ENCODE measurements around the gene CCDC90B.

- peak; percentile 35 to 77 (median 73) for TF ChIP-seq CTCF (optimal IDR thresholded peaks at IDR 0.05 in 1 of 3, IDR thresholded peaks at IDR 0.05 in 1 of 3, conservative IDR thresholded peaks at IDR 0.05 in 1 of 3; ENCODE audit: extremely low read depth in 1 of 3, insufficient read depth in 2 of 3, low read length in 3 of 3)
- no peak for TF ChIP-seq EZH2 (IDR thresholded peaks at IDR 0.05; ENCODE audit: low read length)
Measured at GRCh38 chr11:83292709-83293456, 6.7 kb upstream of the CCDC90B start.

Measured in keratinocyte (primary cell).